IMR-90 (cell line): Measurements from ENCODE around the gene ZNF439. TPM values are rescaled to one million over a fixed set of nuclear protein-coding genes. Genes with fewer than 3 reads are reported as not detected.
A peak's percentile ranks its signal among the peaks of the same experiment; 100 is the strongest.

Experiments
- ATAC-seq: fragments of 200-7000 bp; cut with Tn5 transposase; 2 replicates; pipeline ENCODE4 v1.9.1; 2020; ENCODE audit warnings: low read depth, mild to moderate bottlenecking, moderate library complexity
- BruUV-seq: library from RNA; stranded (reverse); fragments of 400-500 nt; replicated peaks from 2 replicates; lab custom pipeline; 2021; lab: Mats Ljungman, UMichigan
- CTCF ChIA-PET: fragments of 300-600 bp; formaldehyde crosslinking; extraction: SDS; loops from one replicate; lab custom pipeline; 2021; ENCODE audit warnings: antibody characterized with exemption; lab: Yijun Ruan, JAX
- POLR2A ChIA-PET: fragments of 300-600 bp; sonication (Branson Sonifier 250); formaldehyde crosslinking; loops from one replicate; lab custom pipeline; 2022; ENCODE audit warnings: antibody characterized with exemption; ENCODE audit not compliant: unreplicated experiment; lab: Charles Lee
- DNase-seq: peaks from one replicate; pipeline ENCODE4 v3.0.0; 2013
- H2AFZ ChIP-seq: replicated peaks from 2 replicates; pipeline ENCODE3; 2013; ENCODE audit warnings: low read length, mild to moderate bottlenecking; ENCODE audit not compliant: poor library complexity
- H2AK5ac ChIP-seq: 2 replicates; pipeline ENCODE4 v1.6.1; 2013; ENCODE audit warnings: low read depth, low read length, inconsistent platforms
- H2AK9ac ChIP-seq: replicated peaks from 2 replicates; pipeline ENCODE3; 2013; ENCODE audit warnings: mild to moderate bottlenecking, low read depth, low read length, moderate library complexity; ENCODE audit not compliant: poor library complexity
- H2BK120ac ChIP-seq: 2 replicates; pipeline ENCODE4 v1.6.1; 2013; ENCODE audit warnings: low read depth, low read length, inconsistent platforms
- H2BK15ac ChIP-seq: 3 replicates; pipeline ENCODE4 v1.6.1; 2013; ENCODE audit warnings: low read depth, low read length, inconsistent platforms
- H2BK20ac ChIP-seq: 2 replicates; pipeline ENCODE4 v1.6.1; 2013; ENCODE audit warnings: low read depth, mild to moderate bottlenecking, inconsistent platforms, low read length, moderate library complexity
- H2BK5ac ChIP-seq: 2 replicates; pipeline ENCODE4 v1.6.1; 2013; ENCODE audit warnings: mild to moderate bottlenecking, low read depth, low read length, inconsistent platforms; ENCODE audit not compliant: poor library complexity, severe bottlenecking
- H3K14ac ChIP-seq: replicated peaks from 2 replicates; pipeline ENCODE4 v1.6.1; 2013; ENCODE audit warnings: low read depth, low read length, inconsistent platforms
- H3K18ac ChIP-seq: 2 replicates; pipeline ENCODE4 v1.6.1; 2013; ENCODE audit warnings: low read depth, low read length, control low read depth
- H3K23ac ChIP-seq: 2 replicates; pipeline ENCODE4 v1.6.1; 2013; ENCODE audit warnings: low read depth, low read length, inconsistent platforms
- H3K27ac ChIP-seq: 2 replicates; pipeline ENCODE4 v1.5.1; 2013; ENCODE audit warnings: mild to moderate bottlenecking, control low read depth, low read length; ENCODE audit not compliant: insufficient read depth
- H3K27me3 ChIP-seq: 2 replicates; pipeline ENCODE4 v1.6.1; 2013; ENCODE audit warnings: low read length; ENCODE audit not compliant: control insufficient read depth, insufficient read depth
- H3K36me3 ChIP-seq: 2 replicates; pipeline ENCODE4 v1.6.1; 2013; ENCODE audit warnings: low read length, mixed read lengths; ENCODE audit not compliant: control insufficient read depth, insufficient read depth
- H3K4ac ChIP-seq: 2 replicates; pipeline ENCODE4 v1.6.1; 2013; ENCODE audit warnings: low read depth, low read length, inconsistent platforms
- H3K4me1 ChIP-seq: 2 replicates; pipeline ENCODE4 v1.6.1; 2013; ENCODE audit warnings: low read length, mixed read lengths; ENCODE audit not compliant: control insufficient read depth, insufficient read depth
- H3K4me2 ChIP-seq: 2 replicates; pipeline ENCODE4 v1.6.1; 2013; ENCODE audit warnings: low read depth, mild to moderate bottlenecking, control low read depth, low read length, moderate library complexity
- H3K4me3 ChIP-seq: 2 replicates; pipeline ENCODE4 v1.5.1; 2013; ENCODE audit warnings: low read depth, mild to moderate bottlenecking, control low read depth, low read length, moderate library complexity; ENCODE audit not compliant: insufficient read depth
- H3K56ac ChIP-seq: 2 replicates; pipeline ENCODE4 v1.6.1; 2013; ENCODE audit warnings: low read length, inconsistent platforms; ENCODE audit not compliant: insufficient read depth; ENCODE audit errors: extremely low read depth
- H3K79me1 ChIP-seq, 2 experiments: 2 replicates each; pipeline ENCODE4 v1.6.1; 2013; ENCODE audit warnings: low read length in 2 of 2, inconsistent platforms in 1 of 2, low read depth in 1 of 2
- H3K9ac ChIP-seq: 2 replicates; pipeline ENCODE4 v1.6.1; 2013; ENCODE audit warnings: low read depth, low read length, control low read depth
- H3K9me1 ChIP-seq: 2 replicates; pipeline ENCODE4 v1.6.1; 2013; ENCODE audit warnings: low read length, inconsistent platforms; ENCODE audit not compliant: insufficient read depth
- H3K9me3 ChIP-seq: 2 replicates; pipeline ENCODE4 v1.6.1; 2013; ENCODE audit warnings: low read length; ENCODE audit not compliant: control insufficient read depth, insufficient read depth
- H4K20me1 ChIP-seq: 2 replicates; pipeline ENCODE4 v1.6.1; 2013; ENCODE audit warnings: low read length, inconsistent platforms; ENCODE audit not compliant: insufficient read depth
- H4K5ac ChIP-seq: 2 replicates; pipeline ENCODE4 v1.6.1; 2013; ENCODE audit warnings: mild to moderate bottlenecking, low read depth, low read length, control low read depth
- H4K8ac ChIP-seq, 2 experiments: 2 replicates each; pipeline ENCODE4 v1.6.1; 2013; ENCODE audit warnings: low read depth in 2 of 2, low read length in 2 of 2, control low read depth in 1 of 2, inconsistent platforms in 1 of 2
- H4K91ac ChIP-seq: 2 replicates; pipeline ENCODE4 v1.6.1; 2013; ENCODE audit warnings: low read depth, low read length, inconsistent platforms; ENCODE audit not compliant: insufficient read depth
- BHLHE40 ChIP-seq: fragments of 150-350 bp; IDR thresholded peaks from 2 replicates; pipeline ENCODE4 v1.6.1; 2016; ENCODE audit warnings: mild to moderate bottlenecking, low read depth, low read length
- CEBPB ChIP-seq: IDR thresholded peaks from 2 replicates; pipeline ENCODE4 v1.6.1; 2012; ENCODE audit warnings: low read depth, low read length, improper control_type of control experiment
- CHD1 ChIP-seq: IDR thresholded peaks from 2 replicates; pipeline ENCODE4 v1.6.1; 2012; ENCODE audit warnings: low read depth, low read length, improper control_type of control experiment
- ELK1 ChIP-seq: fragments of 150-350 bp; IDR thresholded peaks from 2 replicates; pipeline ENCODE4 v1.6.1; 2016; ENCODE audit warnings: low read depth, mild to moderate bottlenecking, low read length, moderate library complexity, borderline replicate concordance
- FOS ChIP-seq: fragments of 150-350 bp; IDR thresholded peaks from 2 replicates; pipeline ENCODE4 v1.6.1; 2016; ENCODE audit warnings: low read depth, low read length
- MAFK ChIP-seq: IDR thresholded peaks from 2 replicates; pipeline ENCODE4 v1.6.1; 2012; ENCODE audit warnings: low read depth, low read length, improper control_type of control experiment
- MAZ ChIP-seq: IDR thresholded peaks from 2 replicates; pipeline ENCODE4 v1.6.1; 2012; ENCODE audit warnings: low read depth, mild to moderate bottlenecking, low read length, improper control_type of control experiment, moderate library complexity, borderline replicate concordance
- MXI1 ChIP-seq: IDR thresholded peaks from 2 replicates; pipeline ENCODE4 v1.6.1; 2012; ENCODE audit warnings: low read depth, mild to moderate bottlenecking, low read length, moderate library complexity, borderline replicate concordance
- NFE2L2 ChIP-seq: fragments of 150-350 bp; IDR thresholded peaks from 2 replicates; pipeline ENCODE4 v1.6.1; 2016; ENCODE audit warnings: low read depth, mild to moderate bottlenecking, low read length
- POLR2A ChIP-seq: IDR thresholded peaks from 2 replicates; pipeline ENCODE4 v1.6.1; 2012; ENCODE audit warnings: mild to moderate bottlenecking, low read depth, low read length
- RAD21 ChIP-seq: IDR thresholded peaks from 2 replicates; pipeline ENCODE4 v1.6.1; 2012; ENCODE audit warnings: low read length, improper control_type of control experiment
- RCOR1 ChIP-seq: IDR thresholded peaks from 2 replicates; pipeline ENCODE4 v1.6.1; 2012; ENCODE audit warnings: mild to moderate bottlenecking, low read length, improper control_type of control experiment; ENCODE audit not compliant: insufficient replicate concordance
- RFX5 ChIP-seq: IDR thresholded peaks from 2 replicates; pipeline ENCODE4 v1.8.0; 2012; ENCODE audit warnings: low read depth, mild to moderate bottlenecking, low read length, moderate library complexity
- SMC3 ChIP-seq: fragments of 150-350 bp; IDR thresholded peaks from 2 replicates; pipeline ENCODE4 v1.6.1; 2016; ENCODE audit warnings: low read depth, mild to moderate bottlenecking, antibody characterized with exemption, low read length, moderate library complexity
- WGBS, 2 experiments: methylation state at CpG; one replicate each; pipeline versions ENCODE4 v1.1.5 to v1.1.7; 2013; ENCODE audit warnings: missing lambda C conversion rate in 2 of 2; ENCODE audit not compliant: insufficient read length in 1 of 2; ENCODE audit errors: extremely low coverage in 2 of 2; 5-methylcytosine and 5-hydroxymethylcytosine counted together
- dilution Hi-C: fragments of 300-500 bp; cut with HindIII; formaldehyde crosslinking; loops from one replicate; pipeline ENCODE4 v1.14.3; 2018; ENCODE audit warnings: low sequenced_read_pairs; ENCODE audit not compliant: unreplicated experiment
- in situ Hi-C: fragments of 300-500 bp; cut with MboI; formaldehyde crosslinking; loops from 3 replicates; pipeline ENCODE4 v1.14.3; 2019; ENCODE audit warnings: low sequenced_read_pairs, inconsistent platforms, mixed read lengths
- intact Hi-C: fragments of 100-400 bp; cut with micrococcal nuclease; formaldehyde crosslinking; loops from 2 replicates; pipeline ENCODE4 v1.10.0; 2022
- polyA plus RNA-seq, 3 experiments: library from polyadenylated mRNA; depleted of rRNA; stranded (reverse); fragments of >200 nt; gene quantifications; 2 replicates each; pipeline ENCODE4 v1.2.3, GENCODE V29; 2012; ENCODE audit warnings: low replicate concordance in 1 of 3
- total RNA-seq: library from RNA; depleted of rRNA; stranded (reverse); fragments of >200 nt; gene quantifications from 2 replicates; pipeline ENCODE4 v1.2.3, GENCODE V29; 2012
- TF ChIP-seq, protein P1 (sequence below): fragments of 150-350 bp; IDR thresholded peaks from 2 replicates; pipeline ENCODE4 v1.6.1; 2017; ENCODE audit warnings: mild to moderate bottlenecking, antibody characterized with exemption, low read length, low read depth
- TF ChIP-seq, protein P2 (sequence below): conservative IDR thresholded peaks from 2 replicates; pipeline ENCODE4 v1.5.1; 2012; ENCODE audit warnings: mild to moderate bottlenecking, low read depth, low read length, improper control_type of control experiment

ZNF439 gene
- total and polyA plus RNA-seq, 2 of the 4 experiments (the other 2 are of a cell fraction), result 4.8 to 8.4 TPM

DNA sequence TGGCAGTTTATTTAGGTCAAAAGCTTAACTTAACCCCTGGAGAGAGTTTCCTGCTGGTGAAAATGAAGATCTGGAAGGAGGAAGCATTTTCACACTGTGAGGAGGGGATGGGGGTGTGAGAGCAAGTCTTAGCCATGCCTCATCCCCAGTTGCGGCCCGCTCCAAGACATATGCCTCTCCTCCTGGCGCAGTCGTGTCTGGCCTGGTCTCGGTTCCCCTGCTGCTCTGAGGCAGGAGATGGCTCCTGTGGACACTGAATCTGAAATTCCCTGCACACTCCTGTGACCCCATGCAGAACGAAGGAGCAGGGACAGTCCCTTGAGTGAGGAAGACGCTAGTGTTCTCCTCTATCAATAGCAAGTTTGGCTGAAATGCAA, 38.7 kb downstream of the ZNF439 start:
- Histone ChIP-seq H3K14ac (peak overlapping the region; percentile 89; the same call in 1 of the 2 replicates), H3K36me3 (peaks cover 2% of the 10 kb centered on the region; the same call in 1 of the 2 replicates), H3K9ac (peak overlapping the region; percentile 41), H2BK120ac (peak overlapping the region; percentile 47; the same call in 1 of the 2 replicates), H3K9me1 (peaks cover 3% of the 10 kb centered on the region; the same call in 1 of the 2 replicates), H3K4ac (peak overlapping the region; percentile 62), H2AK5ac (no peak overlapping the region), H2BK5ac (no peak overlapping the region), H2BK15ac (no peak overlapping the region), H3K18ac (peak overlapping the region; percentile 25; the same call in 1 of the 2 replicates), H3K4me2 (peak overlapping the region; percentile 89), H2AFZ (peak overlapping the region; percentile 99), H3K9me3 (no peaks in the 10 kb centered on the region; the same call in 1 of the 2 replicates), H4K20me1 (no peaks in the 10 kb centered on the region), H3K23ac (no peak overlapping the region), H3K4me1 (peaks cover 2% of the 10 kb centered on the region; the same call in 1 of the 2 replicates), H3K27me3 (no peaks in the 10 kb centered on the region), H2BK20ac (no peak overlapping the region), H2AK9ac (peak overlapping the region; percentile 24), H4K8ac (peak overlapping the region; percentile 67 to 93; a peak in 3 of 4 replicates), H4K5ac (peak overlapping the region; percentile 66), H4K91ac (peak overlapping the region; percentile 51), H3K27ac (peak overlapping the region; percentile 20), H3K79me1 (peaks cover 12 to 16% of the 10 kb centered on the region in 2 experiments; a peak in 2 of 4 replicates), H3K56ac (no peak overlapping the region), H3K4me3 (peak overlapping the region; percentile 90)
- ChIA-PET CTCF (interaction anchor here (0.6 kb wide), 1 partner anchor 36 kb away, joined by 3 read pairs; no protein-coding TSS in a partner anchor), POLR2A (interaction anchor here (0.5 kb wide), 1 partner anchor 470 kb away, joined by 3 read pairs; no protein-coding TSS in a partner anchor)
- dilution Hi-C loops, result no loop called here
- in situ Hi-C loops, result no loop called here
- TF ChIP-seq NFE2L2 (no peak), POLR2A (no peak), SMC3 (no peak), RFX5 (no peak), ELK1 (no peak), MAZ (no peak), RCOR1 (no peak), FOS (no peak), BHLHE40 (no peak), MXI1 (no peak), CEBPB (no peak), CHD1 (no peak), RAD21 (no peak), MAFK (no peak)
- TF ChIP-seq, protein P1, sequence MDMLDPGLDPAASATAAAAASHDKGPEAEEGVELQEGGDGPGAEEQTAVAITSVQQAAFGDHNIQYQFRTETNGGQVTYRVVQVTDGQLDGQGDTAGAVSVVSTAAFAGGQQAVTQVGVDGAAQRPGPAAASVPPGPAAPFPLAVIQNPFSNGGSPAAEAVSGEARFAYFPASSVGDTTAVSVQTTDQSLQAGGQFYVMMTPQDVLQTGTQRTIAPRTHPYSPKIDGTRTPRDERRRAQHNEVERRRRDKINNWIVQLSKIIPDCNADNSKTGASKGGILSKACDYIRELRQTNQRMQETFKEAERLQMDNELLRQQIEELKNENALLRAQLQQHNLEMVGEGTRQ, result no peak
- TF ChIP-seq, protein P2, sequence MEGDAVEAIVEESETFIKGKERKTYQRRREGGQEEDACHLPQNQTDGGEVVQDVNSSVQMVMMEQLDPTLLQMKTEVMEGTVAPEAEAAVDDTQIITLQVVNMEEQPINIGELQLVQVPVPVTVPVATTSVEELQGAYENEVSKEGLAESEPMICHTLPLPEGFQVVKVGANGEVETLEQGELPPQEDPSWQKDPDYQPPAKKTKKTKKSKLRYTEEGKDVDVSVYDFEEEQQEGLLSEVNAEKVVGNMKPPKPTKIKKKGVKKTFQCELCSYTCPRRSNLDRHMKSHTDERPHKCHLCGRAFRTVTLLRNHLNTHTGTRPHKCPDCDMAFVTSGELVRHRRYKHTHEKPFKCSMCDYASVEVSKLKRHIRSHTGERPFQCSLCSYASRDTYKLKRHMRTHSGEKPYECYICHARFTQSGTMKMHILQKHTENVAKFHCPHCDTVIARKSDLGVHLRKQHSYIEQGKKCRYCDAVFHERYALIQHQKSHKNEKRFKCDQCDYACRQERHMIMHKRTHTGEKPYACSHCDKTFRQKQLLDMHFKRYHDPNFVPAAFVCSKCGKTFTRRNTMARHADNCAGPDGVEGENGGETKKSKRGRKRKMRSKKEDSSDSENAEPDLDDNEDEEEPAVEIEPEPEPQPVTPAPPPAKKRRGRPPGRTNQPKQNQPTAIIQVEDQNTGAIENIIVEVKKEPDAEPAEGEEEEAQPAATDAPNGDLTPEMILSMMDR, result no peak
- WGBS, 2 experiments, result no CpG with 5 or more reads among the region's 7 CpGs
- DNase-seq, result no peak
- ATAC-seq, result peak; percentile 35
- BruUV-seq, result no TSS peak
- intact Hi-C loops, result no loop called here
